T-cell (primary cell): Measurements from ENCODE around the gene IL2RA. TPM values are rescaled to one million over a fixed set of nuclear protein-coding genes. Genes with fewer than 3 reads are reported as not detected.
"Not testable (repeated sequence)": the region's sequence is repeated elsewhere in the genome, so short reads cannot be mapped to it uniquely, and the experiment has no call there.

Source experiments
- ATAC-seq, 4 experiments: fragments of 200-7000 bp in 3 of 4; fragments of 150-1000 bp in 1 of 4; cut with Tn5 transposase; replicated peaks in 1 of 4; 1 replicate in 3 of 4; 2 replicates in 1 of 4; pipeline ENCODE4 v1.10.0; 2021; ENCODE audit warnings: moderate library complexity in 3 of 4, mild to moderate bottlenecking in 2 of 4, moderate number of reproducible peaks in 1 of 4
- CTCF ChIA-PET, 2 donors: fragments of 300-600 bp; sonication (Branson Sonifier 250); formaldehyde crosslinking; loops; one replicate each; lab custom pipeline; 2022; ENCODE audit warnings: antibody characterized with exemption in 2 of 2; lab: Charles Lee
- POLR2A ChIA-PET, 2 donors: fragments of 300-600 bp; sonication (Branson Sonifier 250); formaldehyde crosslinking; loops; one replicate each; lab custom pipeline; 2022; ENCODE audit warnings: antibody characterized with exemption in 2 of 2; lab: Charles Lee
- DNase-seq, 35 experiments: peaks; one replicate each; pipeline versions ENCODE4 v3.0.0 to v3.0.0-alpha.2; 2013 to 2023
- H3K27ac ChIP-seq: one replicate; pipeline ENCODE4 v1.5.1; 2013; ENCODE audit warnings: low read length
- H3K27me3 ChIP-seq, 2 experiments: replicated peaks in 1 of 2; 1 replicate in 1 of 2; 2 replicates in 1 of 2; pipeline versions ENCODE4 v1.6.1 to v1.7.0; 2013; ENCODE audit warnings: low read length in 1 of 2, mixed read lengths in 1 of 2; ENCODE audit not compliant: control insufficient read depth in 2 of 2, insufficient read depth in 2 of 2; ENCODE audit errors: extremely low read depth in 1 of 2
- H3K36me3 ChIP-seq, 2 donors: 1 replicate in 1 of 2; 2 replicates in 1 of 2; pipeline versions ENCODE4 v1.6.1 to v1.7.0; 2013; ENCODE audit warnings: low read length in 1 of 2; ENCODE audit not compliant: control insufficient read depth in 2 of 2, insufficient read depth in 1 of 2; ENCODE audit errors: extremely low read depth in 1 of 2
- H3K4me1 ChIP-seq, 2 experiments: 1 replicate in 1 of 2; 2 replicates in 1 of 2; pipeline versions ENCODE4 v1.6.1 to v1.7.0; 2013; ENCODE audit warnings: low read length in 2 of 2, mixed read lengths in 1 of 2; ENCODE audit not compliant: insufficient read depth in 2 of 2, control insufficient read depth in 1 of 2; ENCODE audit errors: extremely low read depth in 1 of 2
- H3K4me3 ChIP-seq, 2 donors: 1 replicate in 1 of 2; 2 replicates in 1 of 2; pipeline versions ENCODE4 v1.5.1 to v1.7.0; 2013; ENCODE audit warnings: mild to moderate bottlenecking in 2 of 2, low read length in 1 of 2, moderate library complexity in 1 of 2; ENCODE audit not compliant: control insufficient read depth in 1 of 2; ENCODE audit errors: extremely low read depth in 1 of 2
- H3K9me3 ChIP-seq: 2 replicates; pipeline ENCODE4 v1.7.0; 2013
- H3K27ac Mint-ChIP-seq, 2 donors: one replicate each; pipeline ENCODE4 v1.8.0; 2020 to 2021; ENCODE audit warnings: mild to moderate bottlenecking in 2 of 2, mixed read lengths in 2 of 2
- H3K27me3 Mint-ChIP-seq, 2 donors: one replicate each; pipeline ENCODE4 v1.8.0; 2021 to 2022; ENCODE audit warnings: mixed read lengths in 2 of 2
- H3K36me3 Mint-ChIP-seq: one replicate; pipeline ENCODE4 v1.8.0; 2021; ENCODE audit warnings: mixed read lengths
- H3K4me1 Mint-ChIP-seq, 3 donors: one replicate each; pipeline ENCODE4 v1.8.0; 2020 to 2022; ENCODE audit warnings: mixed read lengths in 3 of 3, mild to moderate bottlenecking in 1 of 3
- H3K4me3 Mint-ChIP-seq, 3 donors: one replicate each; pipeline ENCODE4 v1.8.0; 2020 to 2022; ENCODE audit warnings: mild to moderate bottlenecking in 3 of 3, mixed read lengths in 3 of 3, moderate library complexity in 3 of 3
- H3K9me3 Mint-ChIP-seq, 3 donors: one replicate each; pipeline ENCODE4 v1.8.0; 2020 to 2022; ENCODE audit warnings: mixed read lengths in 3 of 3
- WGBS: methylation state at CpG from one replicate; pipeline ENCODE4 v1.1.5; 2013; ENCODE audit warnings: missing lambda C conversion rate; ENCODE audit not compliant: insufficient coverage; 5-methylcytosine and 5-hydroxymethylcytosine counted together
- total RNA-seq, 35 experiments: library from RNA in 6 of 35; stranded (reverse) in 6 of 35; fragments of 120-200 nt in 1 of 35; gene quantifications; one replicate each; pipeline versions ENCODE4 v1.2.1 to v1.2.4 and lab custom pipeline; 2013 to 2026

IL2RA gene
- total RNA-seq, 5 donors from 2014 or later (not counting 1 experiment from before 2014, with no cell fraction given): 19.9 to 40.4 (median 28.1) TPM

DNA sequence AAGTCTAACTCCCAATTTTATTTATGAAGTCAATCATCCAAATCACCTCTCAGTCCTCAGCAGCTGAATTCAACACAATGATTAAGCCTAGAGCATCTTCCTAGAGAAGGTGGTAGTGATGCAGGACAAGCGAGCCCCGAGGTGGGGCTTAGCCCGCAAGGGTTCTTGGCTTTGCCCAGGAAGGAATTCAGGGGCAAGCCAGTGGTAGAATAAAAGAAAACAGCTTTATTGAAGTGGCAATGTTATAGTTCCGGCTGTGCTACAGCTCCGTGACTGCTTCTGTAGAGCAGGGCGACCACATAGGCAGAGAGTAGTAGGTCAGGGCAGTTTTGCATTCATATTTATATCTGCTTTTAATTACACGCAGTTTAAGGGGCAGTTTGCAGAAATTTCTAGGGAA lies 18.1 kb downstream of the IL2RA start:
- WGBS: 100% methylated on average over 4 of the region's 7 CpGs
- Histone ChIP-seq H3K4me1 (peaks cover 21 to 54% of the 10 kb centered on the region in 2 experiments), H3K27ac (no peak overlapping the region), H3K36me3 (no peaks in the 10 kb centered on the region), H3K9me3 (no peaks in the 10 kb centered on the region), H3K4me3 (no peak overlapping the region), H3K27me3 (no peaks in the 10 kb centered on the region)
- ATAC-seq (peak; percentile 24 to 81 (median 60)), DNase-seq (no peak)
- Mint-ChIP-seq H3K4me1 (peaks cover 66 to 82% (median 67%) of the 10 kb centered on the region in 3 donors), H3K4me3 (peak overlapping the region; percentile 59 to 71 (median 63)), H3K9me3 (peaks cover 0 to 3% (median 0%) of the 10 kb centered on the region in 3 donors), H3K36me3 (peaks cover 8% of the 10 kb centered on the region), H3K27ac (peak overlapping the region; percentile 74 to 83), H3K27me3 (no peaks in the 10 kb centered on the region)
- ChIA-PET CTCF (interaction anchor here in 1 of 2 donors (1.0 kb wide), 1 partner anchor 42 kb away, joined by 3 read pairs; no protein-coding TSS in a partner anchor), POLR2A (interaction anchor here in 1 of 2 donors (0.6 kb wide), 1 partner anchor 226 kb away, joined by 4 read pairs; no protein-coding TSS in a partner anchor)

DNA sequence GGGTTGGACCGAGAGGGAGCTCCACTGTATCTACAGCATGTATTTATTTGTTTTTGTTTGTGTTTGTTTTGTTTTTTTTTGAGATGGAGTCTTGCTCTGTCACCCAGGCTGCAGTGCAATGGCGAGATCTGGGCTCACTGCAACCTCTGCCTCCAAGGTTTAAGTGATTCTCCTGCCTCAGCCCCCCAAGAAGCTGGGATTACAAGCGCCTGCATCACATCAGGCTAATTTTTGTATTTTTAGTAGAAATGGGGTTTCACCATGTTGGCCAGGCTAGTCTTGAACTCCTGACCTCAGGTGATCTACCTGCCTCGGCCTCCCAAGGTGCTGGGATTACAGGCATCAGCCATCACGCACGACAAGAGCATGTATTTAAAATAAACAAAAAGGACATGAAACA lies 18.8 kb downstream of the IL2RA start:
- POLR2A ChIA-PET, H3K36me3 ChIP-seq, H3K36me3 Mint-ChIP-seq, H3K27ac ChIP-seq, DNase-seq, ATAC-seq, H3K27me3 Mint-ChIP-seq, CTCF ChIA-PET, H3K27me3 ChIP-seq, H3K9me3 Mint-ChIP-seq, H3K4me3 ChIP-seq, H3K9me3 ChIP-seq: not testable (repeated sequence)
- 100% methylated on average over 1 of the region's 6 CpGs for WGBS
- peaks cover 21 to 48% of the 10 kb centered on the region in 2 experiments for H3K4me1 ChIP-seq
- Mint-ChIP-seq H3K27ac (peak overlapping the region; percentile 28 to 41), H3K4me1 (peaks cover 67 to 82% (median 67%) of the 10 kb centered on the region in 3 donors), H3K4me3 (peak overlapping the region in 1 of 3 donors; percentile 28)

DNA sequence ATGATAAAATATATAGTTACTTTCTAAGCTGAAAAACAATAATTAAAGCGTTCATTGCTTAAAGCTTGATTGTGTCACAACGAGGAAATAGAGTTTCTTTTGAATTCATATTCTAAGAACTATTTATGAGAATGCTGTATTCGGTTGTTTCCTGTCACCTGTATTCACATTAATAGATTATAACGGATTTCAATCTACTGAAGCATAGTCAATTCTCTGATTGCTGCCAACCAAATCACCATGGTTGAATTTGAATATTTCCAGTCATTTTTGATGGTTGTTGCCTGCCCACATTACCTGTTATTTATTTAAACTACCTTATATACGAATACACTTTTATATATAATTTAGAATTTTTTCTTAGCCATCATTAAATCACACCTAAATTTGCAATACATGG lies 22.0 kb downstream of the IL2RA start:
- Histone ChIP-seq H3K27me3 (no peaks in the 10 kb centered on the region), H3K27ac (no peak overlapping the region), H3K9me3 (no peaks in the 10 kb centered on the region), H3K4me3 (no peak overlapping the region), H3K36me3 (no peaks in the 10 kb centered on the region), H3K4me1 (peaks cover 27 to 51% of the 10 kb centered on the region in 2 experiments)
- H3K36me3 Mint-ChIP-seq: peaks cover 9% of the 10 kb centered on the region
- H3K27me3 Mint-ChIP-seq: no peaks in the 10 kb centered on the region
- POLR2A ChIA-PET: no interaction called here
- CTCF ChIA-PET: interaction anchor here in 1 of 2 donors (0.7 to 1.2 kb wide), 2 partner anchors 26 to 638 kb away, joined by 3 read pairs; no protein-coding TSS in a partner anchor
- peaks cover 0 to 4% (median 0%) of the 10 kb centered on the region in 3 donors for H3K9me3 Mint-ChIP-seq
- WGBS: no CpG with 5 or more reads among the region's 5 CpGs
- ATAC-seq: no peak
- H3K27ac Mint-ChIP-seq: peak overlapping the region in 1 of 2 donors; percentile 96
- H3K4me1 Mint-ChIP-seq: peaks cover 67 to 86% (median 69%) of the 10 kb centered on the region in 3 donors
- no peak for DNase-seq
- H3K4me3 Mint-ChIP-seq: no peak overlapping the region

DNA sequence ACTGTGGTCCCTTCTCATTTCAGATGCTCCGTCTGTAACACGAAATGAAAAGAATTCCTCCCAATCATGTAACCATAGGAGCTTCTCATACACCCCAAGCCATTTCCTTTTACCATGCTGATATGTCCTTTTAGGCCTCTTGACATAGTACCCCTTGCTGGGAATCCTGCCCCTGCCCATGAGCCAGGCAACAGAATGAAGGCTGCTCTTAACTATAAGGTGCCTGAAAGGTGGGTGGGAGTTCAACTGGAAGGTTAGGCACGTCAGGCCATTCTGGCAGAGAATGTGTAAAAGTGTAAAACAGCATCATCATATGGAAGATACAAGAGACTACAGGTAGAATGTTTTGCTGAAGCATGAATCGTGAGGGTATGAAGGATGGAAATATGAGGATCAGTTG lies 22.5 kb downstream of the IL2RA start:
- peaks cover 62 to 83% (median 64%) of the 10 kb centered on the region in 3 donors for H3K4me1 Mint-ChIP-seq
- ATAC-seq (no peak), DNase-seq (no peak)
- H3K27me3 Mint-ChIP-seq: no peaks in the 10 kb centered on the region
- CTCF ChIA-PET: interaction anchor here in 1 of 2 donors (0.7 to 1.2 kb wide), 2 partner anchors 25 to 638 kb away, joined by 3 read pairs; no protein-coding TSS in a partner anchor
- H3K27me3 ChIP-seq: no peaks in the 10 kb centered on the region
- WGBS: 100% methylated on average over 4 of the region's 4 CpGs
- H3K36me3 ChIP-seq: no peaks in the 10 kb centered on the region
- peaks cover 22 to 50% of the 10 kb centered on the region in 2 experiments for H3K4me1 ChIP-seq
- no peak overlapping the region for H3K27ac ChIP-seq
- POLR2A ChIA-PET: interaction anchor here in 1 of 2 donors (1.1 kb wide), 1 partner anchor 10 kb away, joined by 4 read pairs; no protein-coding TSS in a partner anchor
- H3K4me3 ChIP-seq: no peak overlapping the region
- no peaks in the 10 kb centered on the region for H3K9me3 ChIP-seq
- H3K9me3 Mint-ChIP-seq: peaks cover 0 to 4% (median 0%) of the 10 kb centered on the region in 3 donors
- no peak overlapping the region for H3K4me3 Mint-ChIP-seq
- peak overlapping the region; percentile 81 to 96 for H3K27ac Mint-ChIP-seq
- H3K36me3 Mint-ChIP-seq: peaks cover 7% of the 10 kb centered on the region

DNA sequence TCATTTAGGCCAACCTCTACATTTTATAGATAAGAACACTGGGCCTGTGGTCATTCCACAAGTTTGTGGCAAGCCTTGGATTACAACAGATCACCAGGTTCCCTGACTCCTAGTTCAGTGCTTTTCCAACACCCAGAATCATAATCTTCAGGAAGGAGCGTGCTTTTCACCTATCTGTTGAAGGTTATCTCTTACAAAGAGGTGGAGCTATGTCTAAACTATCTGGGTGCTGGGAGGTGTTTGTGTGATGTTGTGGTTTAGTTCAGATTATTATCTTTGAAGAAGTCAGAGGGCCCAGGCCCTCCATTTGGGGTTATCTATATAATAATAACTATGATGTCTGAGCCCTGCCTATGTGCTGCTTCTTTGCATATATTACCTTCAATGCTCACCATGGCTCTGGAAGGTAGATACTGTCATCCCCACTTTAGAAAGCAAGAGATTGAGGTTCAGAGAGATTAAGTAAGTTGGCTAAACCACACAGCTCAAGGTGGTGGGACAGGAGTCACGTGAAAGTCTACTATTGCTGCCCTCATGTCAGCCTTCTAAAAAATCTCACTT lies 24.0 kb downstream of the IL2RA start:
- POLR2A ChIA-PET: interaction anchor here (0.5 to 1.5 kb wide), 6 partner anchors 9 to 379 kb away, joined by 3 to 11 read pairs (median 6); no protein-coding TSS in a partner anchor
- Histone ChIP-seq H3K9me3 (no peaks in the 10 kb centered on the region), H3K27ac (peak overlapping the region; percentile 74), H3K4me1 (peaks cover 18 to 41% of the 10 kb centered on the region in 2 experiments), H3K36me3 (no peaks in the 10 kb centered on the region), H3K27me3 (no peaks in the 10 kb centered on the region), H3K4me3 (no peak overlapping the region)
- WGBS: no CpG with 5 or more reads among the region's 2 CpGs
- peaks cover 52 to 81% (median 53%) of the 10 kb centered on the region in 3 donors for H3K4me1 Mint-ChIP-seq
- peaks cover 5% of the 10 kb centered on the region for H3K36me3 Mint-ChIP-seq
- H3K27me3 Mint-ChIP-seq: no peaks in the 10 kb centered on the region
- peak overlapping the region; percentile 95 to 96 for H3K27ac Mint-ChIP-seq
- ATAC-seq (peak; percentile 72 to 80 (median 75)), DNase-seq (peak in 7 of 35 experiments; percentile 19 to 70 (median 27))
- CTCF ChIA-PET: interaction anchor here (0.5 to 3.5 kb wide), 14 partner anchors 9 to 81 kb away, joined by 3 to 36 read pairs (median 4); partner anchors contain the start of genes IL15RA (in 1 of the 2) and IL2RA (in 1 of the 2)
- H3K9me3 Mint-ChIP-seq: peaks cover 0 to 4% (median 0%) of the 10 kb centered on the region in 3 donors
- H3K4me3 Mint-ChIP-seq: peak overlapping the region; percentile 34 to 55 (median 44)

DNA sequence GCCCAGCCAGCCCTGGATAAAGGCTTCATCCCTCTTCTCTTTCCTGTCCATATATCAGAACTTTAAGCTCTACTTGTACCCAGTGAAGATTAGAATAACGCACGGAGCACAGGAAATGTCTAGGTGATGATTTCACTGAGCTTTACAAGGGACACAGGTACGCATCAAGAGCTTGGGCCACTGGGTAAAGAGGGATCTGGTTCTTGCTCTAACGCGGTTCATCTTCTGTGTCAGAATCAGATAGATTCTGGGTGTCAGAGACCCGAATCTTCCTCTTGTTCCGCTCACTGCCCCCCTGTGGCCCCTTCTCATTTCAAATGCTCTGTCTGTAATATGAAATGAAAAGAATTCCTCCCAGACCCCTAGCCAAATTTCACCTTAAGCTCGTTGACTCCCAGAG lies 24.7 kb downstream of the IL2RA start:
- no CpG with 5 or more reads among the region's 8 CpGs for WGBS
- ChIA-PET POLR2A (interaction anchor here (0.5 to 1.5 kb wide), 5 partner anchors 10 to 423 kb away, joined by 3 to 11 read pairs (median 6); no protein-coding TSS in a partner anchor), CTCF (interaction anchor here (0.5 to 3.5 kb wide), 16 partner anchors 9 to 377 kb away, joined by 3 to 36 read pairs (median 4); partner anchors contain the start of genes IL15RA (in 1 of the 2) and IL2RA (in 1 of the 2))
- H3K4me1 Mint-ChIP-seq: peaks cover 50 to 78% (median 53%) of the 10 kb centered on the region in 3 donors
- H3K27ac Mint-ChIP-seq: peak overlapping the region; percentile 95 to 96
- Histone ChIP-seq H3K4me1 (peaks cover 18 to 41% of the 10 kb centered on the region in 2 experiments), H3K4me3 (no peak overlapping the region), H3K9me3 (no peaks in the 10 kb centered on the region), H3K27ac (peak overlapping the region; percentile 74), H3K36me3 (no peaks in the 10 kb centered on the region), H3K27me3 (no peaks in the 10 kb centered on the region)
- DNase-seq: no peak
- H3K27me3 Mint-ChIP-seq: no peaks in the 10 kb centered on the region
- ATAC-seq: peak in 3 of 4 experiments; percentile 37 to 53 (median 42)
- H3K9me3 Mint-ChIP-seq: peaks cover 0 to 4% (median 0%) of the 10 kb centered on the region in 3 donors
- peak overlapping the region; percentile 8 to 55 (median 24) for H3K4me3 Mint-ChIP-seq
- H3K36me3 Mint-ChIP-seq: peaks cover 5% of the 10 kb centered on the region
